Measurements from ENCODE around the gene RAB11FIP4. TPM values are rescaled to one million over a fixed set of nuclear protein-coding genes. Genes with fewer than 3 reads are reported as not detected.
A peak's percentile ranks its signal among the peaks of the same experiment; 100 is the strongest.

The RAB11FIP4 gene
- total and polyA plus RNA-seq, 8 donors = 6.5 to 42.7 (median 24.5) TPM

DNA sequence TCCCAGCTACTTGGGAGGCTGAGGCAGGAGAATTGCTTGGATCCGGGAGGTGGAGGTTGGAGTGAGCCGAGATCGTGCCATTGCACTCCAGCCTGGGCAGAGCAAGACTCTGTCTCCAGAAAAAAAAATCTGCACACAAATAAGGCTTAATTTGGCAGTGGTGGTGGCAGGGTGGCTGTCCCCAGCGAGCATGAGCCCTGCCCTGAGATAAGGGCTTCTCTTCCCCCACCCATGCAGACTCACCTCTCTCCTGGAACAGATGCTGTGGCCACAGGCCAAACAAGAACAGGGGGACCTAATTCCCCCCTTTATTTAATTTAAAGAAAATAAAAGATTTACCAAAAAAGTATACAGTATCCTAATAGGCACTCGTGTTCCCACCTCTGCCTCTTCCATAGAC lies 157.2 kb downstream of the RAB11FIP4 start:
- TF ChIP-seq CTCF (IDR thresholded peaks at IDR 0.05) = no peak
- WGBS, 2 donors = 35 to 36% methylated on average over 5 of the region's 5 CpGs
- intact Hi-C loops (cut with DNase I) = no loop called here
- Histone ChIP-seq H3K4me1 (peaks cover 0 to 5% (median 5%) of the 10 kb centered on the region in 3 donors), H3K4me3 (peak overlapping the region; percentile 64 to 97 (median 87)), H3K36me3 (no peaks in the 10 kb centered on the region), H3K27ac (peak overlapping the region in 3 of 4 donors; percentile 66 to 91 (median 77)), H3K27me3 (no peaks in the 10 kb centered on the region), H3K9me3 (no peaks in the 10 kb centered on the region)
- no peak for ATAC-seq
- no peak for FAIRE-seq
- DNase-seq = peak in 1 of 6 donors; percentile 33

DNA sequence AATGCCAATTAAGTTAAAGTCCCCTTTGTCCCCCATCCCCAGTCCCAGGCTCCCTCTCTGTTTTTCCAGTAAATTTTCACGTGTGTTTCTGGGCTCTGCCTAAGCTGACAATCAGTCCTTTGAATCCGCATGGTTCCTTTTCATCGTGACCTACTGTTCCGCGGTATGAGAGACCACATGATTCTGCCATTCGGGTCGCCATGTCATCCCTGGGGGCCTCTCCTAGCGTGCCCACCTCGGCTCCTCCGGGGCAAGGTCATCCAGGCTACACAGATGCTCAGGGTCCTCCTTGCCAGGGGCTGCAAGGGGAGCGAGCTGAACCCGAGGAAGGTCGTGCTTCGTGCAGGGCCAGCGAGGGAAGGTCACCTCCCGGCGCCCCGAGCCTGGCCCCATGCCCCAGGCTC lies 157.6 kb downstream of the RAB11FIP4 start:
- ATAC-seq (peak in 2 of 4 donors; percentile 3 to 7), FAIRE-seq (no peak), DNase-seq (no peak)
- Histone ChIP-seq H3K4me1 (peaks cover 0 to 5% (median 5%) of the 10 kb centered on the region in 3 donors), H3K36me3 (no peaks in the 10 kb centered on the region), H3K4me3 (peak overlapping the region; percentile 64 to 97 (median 87)), H3K27me3 (no peaks in the 10 kb centered on the region), H3K27ac (peak overlapping the region; percentile 66 to 91 (median 76)), H3K9me3 (no peaks in the 10 kb centered on the region)
- intact Hi-C loops (cut with DNase I) = no loop called here
- 1% methylated on average over 17 to 18 of the region's 18 CpGs for WGBS, 2 donors
- TF ChIP-seq CTCF (IDR thresholded peaks at IDR 0.05) = no peak

- no peaks in the 10 kb centered on the region for H3K27me3 ChIP-seq
- H3K9me3 ChIP-seq = no peaks in the 10 kb centered on the region
- peak overlapping the region; percentile 64 to 97 (median 87) for H3K4me3 ChIP-seq
- peak overlapping the region; percentile 66 to 91 (median 76) for H3K27ac ChIP-seq
- WGBS, 2 donors = 0 to 1% methylated on average over 59 to 105 of the region's 105 CpGs
- intact Hi-C loops (cut with DNase I) = no loop called here
- no peak for FAIRE-seq
- H3K4me1 ChIP-seq = peaks cover 0 to 5% (median 5%) of the 10 kb centered on the region in 3 donors
- H3K36me3 ChIP-seq = no peaks in the 10 kb centered on the region
- TF ChIP-seq CTCF (IDR thresholded peaks at IDR 0.05) = no peak
- DNase-seq = peak; percentile 85 to 98 (median 96)
- peak; percentile 91 to 97 (median 93) for ATAC-seq
These were observed 158.3 kb downstream of the RAB11FIP4 start for GRCh38 chr17:31549525-31550388.

- WGBS, 2 donors = 13 to 14% methylated on average over 17 of the region's 17 CpGs
- H3K9me3 ChIP-seq = no peaks in the 10 kb centered on the region
- DNase-seq = peak in 1 of 6 donors; percentile 54
- intact Hi-C loops (cut with DNase I) = no loop called here
- no peaks in the 10 kb centered on the region for H3K27me3 ChIP-seq
- no peak for TF ChIP-seq CTCF (IDR thresholded peaks at IDR 0.05)
- peak overlapping the region; percentile 64 to 97 (median 87) for H3K4me3 ChIP-seq
- ATAC-seq = peak in 3 of 4 donors; percentile 11 to 51 (median 40)
- H3K27ac ChIP-seq = peak overlapping the region; percentile 59 to 91 (median 76)
- H3K36me3 ChIP-seq = no peaks in the 10 kb centered on the region
- no peak for FAIRE-seq
- peaks cover 0 to 5% (median 5%) of the 10 kb centered on the region in 3 donors for H3K4me1 ChIP-seq
These were observed 159.0 kb downstream of the RAB11FIP4 start for GRCh38 chr17:31550389-31551056.

Measured in pancreas (tissue), 10 donors.